Measurements from ENCODE around the gene ST6GAL1. TPM values are rescaled to one million over a fixed set of nuclear protein-coding genes. Genes with fewer than 3 reads are reported as not detected.
"Not testable (repeated sequence)": the region's sequence is repeated elsewhere in the genome, so short reads cannot be mapped to it uniquely, and the experiment has no call there.

Gene ST6GAL1
- total RNA-seq, 1 experiment from 2014 or later = 74.2 TPM

DNA sequence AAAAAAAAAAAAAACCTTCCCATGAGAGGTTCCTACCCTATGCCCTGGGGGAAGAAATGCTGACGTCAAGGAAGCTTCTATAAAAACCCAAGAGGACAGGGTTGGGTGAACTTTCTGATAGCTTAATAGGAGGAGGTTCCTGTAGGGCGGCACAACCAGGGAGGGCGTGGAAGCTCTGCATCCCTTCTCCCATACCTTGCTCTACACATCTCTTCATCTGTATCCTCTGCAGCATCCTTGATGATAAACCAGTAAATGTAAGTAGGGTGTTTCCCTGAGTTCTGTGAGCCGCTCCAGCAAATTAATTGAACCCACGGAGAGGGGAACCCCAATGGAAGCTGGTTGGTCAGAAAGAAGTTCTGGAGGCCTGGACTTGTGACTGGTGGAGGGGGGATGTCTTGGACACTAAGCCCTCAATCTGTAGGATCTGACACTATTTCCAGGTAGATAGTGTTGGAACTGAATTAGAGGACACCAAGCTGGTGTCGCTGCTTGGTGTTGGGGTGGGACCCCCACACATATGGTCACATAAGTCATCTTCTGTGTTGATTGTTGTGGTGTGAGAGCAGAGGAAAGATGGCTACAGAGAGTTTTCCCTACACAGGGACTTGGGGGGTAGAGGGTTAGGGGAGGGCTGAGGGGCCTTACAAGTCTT is 91.5 kb downstream of the ST6GAL1 start:
- no peak for TF ChIP-seq EZH2 (IDR thresholded peaks at IDR 0.05; ENCODE audit: borderline replicate concordance, low read depth, low read length, poor library complexity, severe bottlenecking)
- TF ChIP-seq, protein P1, sequence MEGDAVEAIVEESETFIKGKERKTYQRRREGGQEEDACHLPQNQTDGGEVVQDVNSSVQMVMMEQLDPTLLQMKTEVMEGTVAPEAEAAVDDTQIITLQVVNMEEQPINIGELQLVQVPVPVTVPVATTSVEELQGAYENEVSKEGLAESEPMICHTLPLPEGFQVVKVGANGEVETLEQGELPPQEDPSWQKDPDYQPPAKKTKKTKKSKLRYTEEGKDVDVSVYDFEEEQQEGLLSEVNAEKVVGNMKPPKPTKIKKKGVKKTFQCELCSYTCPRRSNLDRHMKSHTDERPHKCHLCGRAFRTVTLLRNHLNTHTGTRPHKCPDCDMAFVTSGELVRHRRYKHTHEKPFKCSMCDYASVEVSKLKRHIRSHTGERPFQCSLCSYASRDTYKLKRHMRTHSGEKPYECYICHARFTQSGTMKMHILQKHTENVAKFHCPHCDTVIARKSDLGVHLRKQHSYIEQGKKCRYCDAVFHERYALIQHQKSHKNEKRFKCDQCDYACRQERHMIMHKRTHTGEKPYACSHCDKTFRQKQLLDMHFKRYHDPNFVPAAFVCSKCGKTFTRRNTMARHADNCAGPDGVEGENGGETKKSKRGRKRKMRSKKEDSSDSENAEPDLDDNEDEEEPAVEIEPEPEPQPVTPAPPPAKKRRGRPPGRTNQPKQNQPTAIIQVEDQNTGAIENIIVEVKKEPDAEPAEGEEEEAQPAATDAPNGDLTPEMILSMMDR (conservative IDR thresholded peaks at IDR 0.05; ENCODE audit: low read depth, low read length) = no peak
- CTCF ChIA-PET = no interaction called here
- intact Hi-C loops (cut with micrococcal nuclease; ENCODE audit: unreplicated experiment) = no loop called here

GRCh38 chr3:187022403-187023029 is 92.2 kb downstream of the ST6GAL1 start:
- H3K27ac ChIP-seq (ENCODE audit: low read depth, low read length, poor library complexity, severe bottlenecking) = no peak overlapping the region
- BruUV-seq (replicated peaks) = no TSS peak
- no peak overlapping the region for H3K4me3 ChIP-seq (ENCODE audit: low read depth, low read length, poor library complexity, severe bottlenecking)
- H3K4me1 ChIP-seq (ENCODE audit: insufficient read depth, low read length, poor library complexity, severe bottlenecking) = no peaks in the 10 kb centered on the region
- no peaks in the 10 kb centered on the region for H3K36me3 ChIP-seq (ENCODE audit: insufficient read depth, low read length, poor library complexity, severe bottlenecking)
- POLR2A ChIA-PET (ENCODE audit: low non-redundant PET) = no interaction called here
- intact Hi-C loops (cut with micrococcal nuclease; ENCODE audit: unreplicated experiment) = no loop called here
- no peaks in the 10 kb centered on the region for H3K9me3 ChIP-seq (ENCODE audit: low read depth, low read length, poor library complexity, severe bottlenecking)
- H3K27me3 ChIP-seq (replicated peaks; ENCODE audit: insufficient read depth, low read depth, low read length, poor library complexity) = no peaks in the 10 kb centered on the region
- TF ChIP-seq EZH2 (IDR thresholded peaks at IDR 0.05; ENCODE audit: borderline replicate concordance, low read depth, low read length, poor library complexity, severe bottlenecking) = no peak
- TF ChIP-seq, protein P1 (conservative IDR thresholded peaks at IDR 0.05; ENCODE audit: low read depth, low read length) = no peak
- CTCF ChIA-PET = no interaction called here
- DNase-seq (ENCODE audit: low spot score) = no peak

More for the DNA sequence above, 91.5 kb downstream of the ST6GAL1 start:
- Histone ChIP-seq H3K36me3 (ENCODE audit: insufficient read depth, low read length, poor library complexity, severe bottlenecking) (no peaks in the 10 kb centered on the region), H3K9me3 (ENCODE audit: low read depth, low read length, poor library complexity, severe bottlenecking) (no peaks in the 10 kb centered on the region), H3K27ac (ENCODE audit: low read depth, low read length, poor library complexity, severe bottlenecking) (no peak overlapping the region), H3K4me1 (ENCODE audit: insufficient read depth, low read length, poor library complexity, severe bottlenecking) (no peaks in the 10 kb centered on the region), H3K4me3 (ENCODE audit: low read depth, low read length, poor library complexity, severe bottlenecking) (no peak overlapping the region), H3K27me3 (replicated peaks; ENCODE audit: insufficient read depth, low read depth, low read length, poor library complexity) (no peaks in the 10 kb centered on the region)
- no TSS peak for BruUV-seq (replicated peaks)
- DNase-seq (ENCODE audit: low spot score) = no peak
- POLR2A ChIA-PET (ENCODE audit: low non-redundant PET) = interaction anchor here (0.7 kb wide), 1 partner anchor 1073 kb away, joined by 7 read pairs; no protein-coding TSS in a partner anchor

DNA sequence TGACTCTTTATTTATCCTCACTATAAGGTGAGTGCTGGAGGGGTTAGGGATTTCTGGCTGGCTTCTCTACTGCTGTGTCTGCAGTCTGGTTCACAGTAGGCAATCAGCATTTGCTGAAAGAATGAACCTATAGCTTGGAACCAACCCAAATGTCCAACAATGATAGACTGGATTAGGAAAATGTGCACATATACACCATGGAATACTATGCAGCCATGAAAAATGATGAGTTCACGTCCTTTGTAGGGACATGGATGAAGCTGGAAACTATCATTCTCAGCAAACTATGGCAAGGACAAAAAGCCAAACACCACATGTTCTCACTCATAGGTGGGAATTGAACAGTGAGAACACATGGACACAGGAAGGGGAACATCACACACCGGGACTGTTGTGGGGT is 93.0 kb downstream of the ST6GAL1 start:
- H3K27me3 ChIP-seq (replicated peaks; ENCODE audit: insufficient read depth, low read depth, low read length, poor library complexity); POLR2A ChIA-PET (ENCODE audit: low non-redundant PET); BruUV-seq (replicated peaks); H3K27ac ChIP-seq (ENCODE audit: low read depth, low read length, poor library complexity, severe bottlenecking); CTCF ChIA-PET; DNase-seq (ENCODE audit: low spot score); H3K4me3 ChIP-seq (ENCODE audit: low read depth, low read length, poor library complexity, severe bottlenecking); H3K4me1 ChIP-seq (ENCODE audit: insufficient read depth, low read length, poor library complexity, severe bottlenecking); H3K36me3 ChIP-seq (ENCODE audit: insufficient read depth, low read length, poor library complexity, severe bottlenecking); H3K9me3 ChIP-seq (ENCODE audit: low read depth, low read length, poor library complexity, severe bottlenecking); intact Hi-C loops (cut with micrococcal nuclease; ENCODE audit: unreplicated experiment): not testable (repeated sequence)

Measured in A673 (cell line).